Fibroblast of skin of right biceps (primary cell): Measurements from ENCODE around the gene CNTNAP5.

Source experiments
- DNase-seq: peaks from one replicate; pipeline ENCODE4 v3.0.0-alpha.2; 2013

Gene CNTNAP5

GRCh38 chr2:124646166-124646815, 621.2 kb downstream of the CNTNAP5 start:
- DNase-seq, result no peak

GRCh38 chr2:124647245-124647644, 622.2 kb downstream of the CNTNAP5 start:
- no peak for DNase-seq

- no peak for DNase-seq
These were observed 622.6 kb downstream of the CNTNAP5 start for GRCh38 chr2:124647663-124648062.

- no peak for DNase-seq
These were observed 623.9 kb downstream of the CNTNAP5 start for GRCh38 chr2:124649001-124649400.

GRCh38 chr2:124652099-124652498, 627.0 kb downstream of the CNTNAP5 start:
- no peak for DNase-seq

GRCh38 chr2:124658373-124658772, 633.3 kb downstream of the CNTNAP5 start:
- no peak for DNase-seq

GRCh38 chr2:124661558-124661957, 636.5 kb downstream of the CNTNAP5 start:
- DNase-seq, result no peak

GRCh38 chr2:124662946-124663644, 638.0 kb downstream of the CNTNAP5 start:
- DNase-seq, result no peak

- DNase-seq, result no peak
These were observed 638.5 kb downstream of the CNTNAP5 start for GRCh38 chr2:124663645-124663997.

- no peak for DNase-seq
These were observed 639.3 kb downstream of the CNTNAP5 start for GRCh38 chr2:124664363-124664762.

- no peak for DNase-seq
These were observed 641.9 kb downstream of the CNTNAP5 start for GRCh38 chr2:124666976-124667375.

- no peak for DNase-seq
These were observed 643.1 kb downstream of the CNTNAP5 start for GRCh38 chr2:124668161-124668560.

- no peak for DNase-seq
These were observed 645.1 kb downstream of the CNTNAP5 start for GRCh38 chr2:124670187-124670586.

GRCh38 chr2:124678043-124678442, 653.0 kb downstream of the CNTNAP5 start:
- DNase-seq, result no peak

GRCh38 chr2:124683536-124684428, 658.7 kb downstream of the CNTNAP5 start:
- no peak for DNase-seq

- DNase-seq, result no peak
These were observed 664.3 kb downstream of the CNTNAP5 start for GRCh38 chr2:124689348-124689747.

- no peak for DNase-seq
These were observed 667.1 kb downstream of the CNTNAP5 start for GRCh38 chr2:124692216-124692615.

- DNase-seq, result no peak
These were observed 667.6 kb downstream of the CNTNAP5 start for GRCh38 chr2:124692707-124693106.

GRCh38 chr2:124693156-124693555, 668.1 kb downstream of the CNTNAP5 start:
- DNase-seq, result no peak

GRCh38 chr2:124698979-124699565, 674.0 kb downstream of the CNTNAP5 start:
- no peak for DNase-seq

GRCh38 chr2:124702777-124703176, 677.7 kb downstream of the CNTNAP5 start:
- no peak for DNase-seq

- no peak for DNase-seq
These were observed 679.2 kb downstream of the CNTNAP5 start for GRCh38 chr2:124704071-124704925.
